ENCODE results near the gene ZFYVE19. TPM values are rescaled to one million over a fixed set of nuclear protein-coding genes. Genes with fewer than 3 reads are reported as not detected.

Gene ZFYVE19
- total RNA-seq, 4 donors from 2014 or later = 16.5 to 33.4 (median 28.9) TPM

DNA sequence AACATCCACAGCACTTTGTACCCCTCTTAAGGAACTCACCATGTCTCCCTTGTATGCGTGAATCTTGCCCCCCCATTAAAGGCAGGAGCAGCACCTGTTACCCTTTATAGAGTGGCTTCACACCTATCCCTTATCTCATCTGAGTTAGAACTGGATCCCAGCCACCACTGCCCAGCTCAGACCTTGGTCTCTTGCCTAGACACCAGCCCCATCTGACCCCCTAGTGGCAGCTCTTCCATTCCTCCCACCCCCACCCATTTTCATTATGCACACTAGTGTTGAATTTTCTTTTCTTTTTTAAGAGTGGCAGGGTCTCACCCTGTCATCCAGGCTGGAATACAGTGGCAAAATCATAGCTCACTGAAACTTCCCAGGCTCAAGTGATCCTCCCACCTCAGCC is 3.2 kb upstream of the ZFYVE19 start:
- Histone ChIP-seq H3K4me3 (no peak overlapping the region), H3K9me3 (no peaks in the 10 kb centered on the region), H3K27me3 (no peaks in the 10 kb centered on the region), H3K36me3 (peaks cover 0 to 18% (median 0%) of the 10 kb centered on the region in 3 donors), H3K27ac (no peak overlapping the region), H3K4me1 (peaks cover 18 to 65% (median 20%) of the 10 kb centered on the region in 3 donors)
- TF ChIP-seq, protein P1, sequence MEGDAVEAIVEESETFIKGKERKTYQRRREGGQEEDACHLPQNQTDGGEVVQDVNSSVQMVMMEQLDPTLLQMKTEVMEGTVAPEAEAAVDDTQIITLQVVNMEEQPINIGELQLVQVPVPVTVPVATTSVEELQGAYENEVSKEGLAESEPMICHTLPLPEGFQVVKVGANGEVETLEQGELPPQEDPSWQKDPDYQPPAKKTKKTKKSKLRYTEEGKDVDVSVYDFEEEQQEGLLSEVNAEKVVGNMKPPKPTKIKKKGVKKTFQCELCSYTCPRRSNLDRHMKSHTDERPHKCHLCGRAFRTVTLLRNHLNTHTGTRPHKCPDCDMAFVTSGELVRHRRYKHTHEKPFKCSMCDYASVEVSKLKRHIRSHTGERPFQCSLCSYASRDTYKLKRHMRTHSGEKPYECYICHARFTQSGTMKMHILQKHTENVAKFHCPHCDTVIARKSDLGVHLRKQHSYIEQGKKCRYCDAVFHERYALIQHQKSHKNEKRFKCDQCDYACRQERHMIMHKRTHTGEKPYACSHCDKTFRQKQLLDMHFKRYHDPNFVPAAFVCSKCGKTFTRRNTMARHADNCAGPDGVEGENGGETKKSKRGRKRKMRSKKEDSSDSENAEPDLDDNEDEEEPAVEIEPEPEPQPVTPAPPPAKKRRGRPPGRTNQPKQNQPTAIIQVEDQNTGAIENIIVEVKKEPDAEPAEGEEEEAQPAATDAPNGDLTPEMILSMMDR (IDR thresholded peaks at IDR 0.05) = no peak
- TF ChIP-seq POLR2A (IDR thresholded peaks at IDR 0.05) = no peak
- DNase-seq = no peak
- WGBS, 2 donors = 95% methylated on average over 1 of the region's 1 CpG
- intact Hi-C loops (cut with DNase I) = no loop called here

DNA sequence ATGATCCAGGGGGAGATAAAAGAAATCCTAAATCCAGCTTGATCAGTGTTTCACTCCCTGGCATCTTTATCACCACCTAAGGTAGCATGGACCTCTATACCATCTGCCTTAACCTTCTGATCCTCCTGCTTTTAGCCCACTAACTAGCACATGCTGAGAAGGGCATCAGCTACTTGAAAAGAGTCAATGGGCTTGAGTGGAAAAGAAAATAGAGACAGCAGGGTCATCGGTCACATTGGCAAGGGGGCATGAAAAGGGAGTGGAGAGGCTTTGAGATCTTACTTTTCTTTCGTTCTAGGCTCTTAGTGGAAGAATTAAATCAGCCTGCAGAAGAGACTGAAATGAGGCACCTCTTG is 239 bp upstream of the ZFYVE19 start:
- intact Hi-C loops (cut with DNase I) = no loop called here
- Histone ChIP-seq H3K4me3 (peak overlapping the region; percentile 81 to 98 (median 88)), H3K9me3 (no peaks in the 10 kb centered on the region), H3K36me3 (peaks cover 0 to 33% (median 6%) of the 10 kb centered on the region in 3 donors), H3K27ac (peak overlapping the region; percentile 94 to 99 (median 96)), H3K4me1 (peaks cover 22 to 60% (median 24%) of the 10 kb centered on the region in 3 donors), H3K27me3 (no peaks in the 10 kb centered on the region)
- TF ChIP-seq POLR2A (IDR thresholded peaks at IDR 0.05) = no peak
- TF ChIP-seq, protein P1 (IDR thresholded peaks at IDR 0.05) = no peak
- no peak for DNase-seq
- 0% methylated on average over 2 of the region's 2 CpGs for WGBS, 2 donors

DNA sequence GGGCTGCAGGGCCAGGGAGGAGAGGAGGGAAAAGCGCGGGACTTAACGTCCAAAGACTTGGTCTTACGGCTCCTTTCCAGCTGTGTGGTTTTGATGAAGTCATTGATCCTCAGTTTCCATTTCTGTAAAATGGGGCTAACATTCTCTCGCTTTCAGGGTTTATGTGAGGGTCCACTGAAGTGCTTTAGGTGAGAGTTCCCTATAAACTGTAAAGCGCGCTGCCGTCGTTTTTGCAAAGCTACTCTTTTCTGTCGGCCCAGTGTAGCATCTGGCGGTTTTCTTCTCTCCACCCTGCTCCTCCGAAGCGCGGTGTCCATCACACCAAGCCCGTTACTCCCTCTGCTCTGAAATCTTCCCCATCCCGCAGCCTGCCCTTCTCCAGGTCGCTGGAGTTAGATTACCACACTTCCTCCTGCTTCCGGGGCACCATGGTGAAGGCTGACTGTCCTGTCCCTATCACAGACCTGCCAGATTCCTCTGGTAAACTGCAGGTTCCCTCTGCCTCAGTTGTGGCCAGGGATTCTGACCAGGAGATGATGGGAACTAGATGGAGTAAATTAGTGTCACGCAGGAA is 1.1 kb downstream of the ZFYVE19 start:
- Histone ChIP-seq H3K9me3 (no peaks in the 10 kb centered on the region), H3K36me3 (peaks cover 0 to 38% (median 6%) of the 10 kb centered on the region in 3 donors), H3K27ac (peak overlapping the region; percentile 94 to 99 (median 96)), H3K27me3 (no peaks in the 10 kb centered on the region), H3K4me1 (peaks cover 22 to 55% (median 24%) of the 10 kb centered on the region in 3 donors), H3K4me3 (peak overlapping the region; percentile 81 to 98 (median 88))
- DNase-seq = no peak
- 5 to 7% methylated on average over 14 to 15 of the region's 19 CpGs for WGBS, 2 donors
- intact Hi-C loops (cut with DNase I) = no loop called here
- no peak for TF ChIP-seq POLR2A (IDR thresholded peaks at IDR 0.05)
- TF ChIP-seq, protein P1 (IDR thresholded peaks at IDR 0.05) = no peak

DNA sequence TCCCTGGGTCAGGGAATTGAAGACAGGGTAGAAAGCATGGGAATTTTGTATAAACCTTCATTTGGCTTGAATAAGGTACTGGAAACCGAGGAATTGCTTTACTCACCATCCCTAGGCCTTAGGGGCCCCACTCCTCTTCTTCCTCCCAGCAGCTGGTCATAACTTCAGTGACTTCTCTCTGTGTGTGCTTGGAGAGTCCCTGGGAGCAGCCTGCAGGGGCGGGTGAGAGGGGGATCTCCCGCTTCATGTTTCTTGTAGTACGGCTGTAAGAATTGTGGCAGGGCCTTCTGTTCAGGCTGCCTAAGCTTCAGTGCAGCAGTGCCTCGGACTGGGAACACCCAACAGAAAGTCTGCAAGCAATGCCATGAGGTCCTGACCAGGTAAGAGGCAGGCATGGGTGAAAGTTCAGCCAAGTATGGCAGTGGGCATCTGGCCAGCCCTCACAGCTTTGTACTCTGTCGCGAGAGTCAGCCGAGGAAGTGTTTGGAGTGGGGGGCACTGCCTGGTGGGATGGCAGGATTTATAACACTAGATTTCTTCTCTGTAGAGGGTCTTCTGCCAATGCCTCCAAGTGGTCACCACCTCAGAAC is 2.1 kb downstream of the ZFYVE19 start:
- H3K36me3 ChIP-seq = peaks cover 6 to 48% (median 7%) of the 10 kb centered on the region in 3 donors
- H3K27ac ChIP-seq = no peak overlapping the region
- no peaks in the 10 kb centered on the region for H3K27me3 ChIP-seq
- DNase-seq = no peak
- intact Hi-C loops (cut with DNase I) = no loop called here
- TF ChIP-seq, protein P1 (IDR thresholded peaks at IDR 0.05) = no peak
- TF ChIP-seq POLR2A (IDR thresholded peaks at IDR 0.05) = no peak
- peak overlapping the region in 1 of 4 donors; percentile 91 for H3K4me3 ChIP-seq
- 80 to 83% methylated on average over 3 to 6 of the region's 8 CpGs for WGBS, 2 donors
- H3K4me1 ChIP-seq = peaks cover 22 to 50% (median 24%) of the 10 kb centered on the region in 3 donors
- H3K9me3 ChIP-seq = no peaks in the 10 kb centered on the region

DNA sequence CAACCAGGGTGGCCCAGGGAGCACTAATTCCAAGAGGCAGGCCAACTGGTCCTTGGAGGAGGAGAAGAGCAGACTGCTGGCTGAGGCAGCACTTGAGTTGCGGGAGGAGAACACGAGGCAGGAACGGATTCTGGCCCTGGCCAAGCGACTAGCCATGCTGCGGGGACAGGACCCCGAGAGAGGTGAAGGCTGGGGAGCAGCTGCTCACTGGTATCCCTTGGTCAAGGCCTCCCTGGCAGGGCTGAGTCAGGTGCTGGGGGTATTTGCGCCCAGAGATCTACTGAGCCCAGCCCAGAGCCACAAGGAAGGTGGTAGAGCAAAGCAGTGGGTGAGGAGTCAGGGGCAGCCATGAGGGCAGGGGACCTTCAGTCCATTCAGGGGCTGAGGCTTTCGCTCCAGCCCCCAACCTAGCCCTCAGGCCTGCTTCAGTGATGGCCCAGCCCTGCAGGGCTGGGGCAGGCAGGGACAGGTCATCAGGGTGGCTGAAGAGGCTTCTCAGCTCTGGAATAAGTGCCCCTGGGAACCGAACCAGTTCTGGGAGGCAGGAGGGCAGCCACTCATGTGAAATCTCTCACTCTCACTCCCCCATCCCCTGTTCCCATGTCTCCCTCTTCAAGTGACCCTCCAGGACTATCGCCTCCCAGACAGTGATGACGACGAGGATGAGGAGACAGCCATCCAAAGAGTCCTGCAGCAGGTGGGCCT is 6.0 kb downstream of the ZFYVE19 start:
- Histone ChIP-seq H3K4me1 (peaks cover 11 to 24% (median 12%) of the 10 kb centered on the region in 3 donors), H3K27me3 (no peaks in the 10 kb centered on the region), H3K9me3 (no peaks in the 10 kb centered on the region), H3K4me3 (no peak overlapping the region), H3K27ac (no peak overlapping the region), H3K36me3 (peaks cover 7 to 59% (median 13%) of the 10 kb centered on the region in 3 donors)
- no peak for TF ChIP-seq POLR2A (IDR thresholded peaks at IDR 0.05)
- TF ChIP-seq, protein P1 (IDR thresholded peaks at IDR 0.05) = no peak
- no peak for DNase-seq
- WGBS, 2 donors = 91% methylated on average over 5 to 6 of the region's 12 CpGs
- intact Hi-C loops (cut with DNase I) = no loop called here
